Activated naive CD8-positive, alpha-beta T cell treated with anti-CD3 and anti-CD28 coated beads, Interleukin-2, amount 50 U/mL, for 24 hours (primary cell): ENCODE measurements around the gene RPS6KA2.

Experiments used
- ATAC-seq: fragments of 150-1000 bp; cut with Tn5 transposase; one replicate; pipeline ENCODE4 v1.10.0; 2021
- DNase-seq: peaks from one replicate; pipeline ENCODE4 v3.0.0; 2021
- H3K27ac Mint-ChIP-seq: one replicate; pipeline ENCODE4 v1.8.0; 2021; ENCODE audit warnings: mild to moderate bottlenecking, mixed read lengths
- H3K27me3 Mint-ChIP-seq: one replicate; pipeline ENCODE4 v1.8.0; 2021; ENCODE audit warnings: mixed read lengths
- H3K36me3 Mint-ChIP-seq: one replicate; pipeline ENCODE4 v1.8.0; 2021; ENCODE audit warnings: low read depth, mixed read lengths
- H3K4me1 Mint-ChIP-seq: one replicate; pipeline ENCODE4 v1.8.0; 2021; ENCODE audit warnings: mixed read lengths
- H3K4me3 Mint-ChIP-seq: one replicate; pipeline ENCODE4 v1.8.0; 2021; ENCODE audit warnings: mild to moderate bottlenecking, moderate library complexity, mixed read lengths
- H3K9me3 Mint-ChIP-seq: one replicate; pipeline ENCODE4 v1.8.0; 2021; ENCODE audit warnings: mixed read lengths

Gene RPS6KA2

GRCh38 chr6:166471797-166472260, 155.2 kb downstream of the RPS6KA2 start:
- Mint-ChIP-seq H3K4me1 (no peaks in the 10 kb centered on the region), H3K27me3 (no peaks in the 10 kb centered on the region), H3K9me3 (no peaks in the 10 kb centered on the region), H3K27ac (no peak overlapping the region), H3K36me3 (no peaks in the 10 kb centered on the region), H3K4me3 (no peak overlapping the region)
- DNase-seq = no peak
- no peak for ATAC-seq

GRCh38 chr6:166470863-166471410, 156.1 kb downstream of the RPS6KA2 start:
- no peaks in the 10 kb centered on the region for H3K9me3 Mint-ChIP-seq
- H3K27me3 Mint-ChIP-seq = no peaks in the 10 kb centered on the region
- H3K36me3 Mint-ChIP-seq = no peaks in the 10 kb centered on the region
- ATAC-seq = no peak
- no peaks in the 10 kb centered on the region for H3K4me1 Mint-ChIP-seq
- H3K27ac Mint-ChIP-seq = no peak overlapping the region
- no peak overlapping the region for H3K4me3 Mint-ChIP-seq
- no peak for DNase-seq

GRCh38 chr6:166470029-166470862, 156.8 kb downstream of the RPS6KA2 start:
- Mint-ChIP-seq H3K4me3 (no peak overlapping the region), H3K27ac (no peak overlapping the region), H3K27me3 (no peaks in the 10 kb centered on the region), H3K9me3 (no peaks in the 10 kb centered on the region), H3K4me1 (no peaks in the 10 kb centered on the region), H3K36me3 (no peaks in the 10 kb centered on the region)
- no peak for ATAC-seq
- DNase-seq = no peak

GRCh38 chr6:166469426-166469961, 157.6 kb downstream of the RPS6KA2 start:
- H3K27ac Mint-ChIP-seq = no peak overlapping the region
- H3K4me1 Mint-ChIP-seq = no peaks in the 10 kb centered on the region
- no peaks in the 10 kb centered on the region for H3K27me3 Mint-ChIP-seq
- no peak for DNase-seq
- ATAC-seq = no peak
- H3K36me3 Mint-ChIP-seq = no peaks in the 10 kb centered on the region
- H3K4me3 Mint-ChIP-seq = no peak overlapping the region
- no peaks in the 10 kb centered on the region for H3K9me3 Mint-ChIP-seq

DNA sequence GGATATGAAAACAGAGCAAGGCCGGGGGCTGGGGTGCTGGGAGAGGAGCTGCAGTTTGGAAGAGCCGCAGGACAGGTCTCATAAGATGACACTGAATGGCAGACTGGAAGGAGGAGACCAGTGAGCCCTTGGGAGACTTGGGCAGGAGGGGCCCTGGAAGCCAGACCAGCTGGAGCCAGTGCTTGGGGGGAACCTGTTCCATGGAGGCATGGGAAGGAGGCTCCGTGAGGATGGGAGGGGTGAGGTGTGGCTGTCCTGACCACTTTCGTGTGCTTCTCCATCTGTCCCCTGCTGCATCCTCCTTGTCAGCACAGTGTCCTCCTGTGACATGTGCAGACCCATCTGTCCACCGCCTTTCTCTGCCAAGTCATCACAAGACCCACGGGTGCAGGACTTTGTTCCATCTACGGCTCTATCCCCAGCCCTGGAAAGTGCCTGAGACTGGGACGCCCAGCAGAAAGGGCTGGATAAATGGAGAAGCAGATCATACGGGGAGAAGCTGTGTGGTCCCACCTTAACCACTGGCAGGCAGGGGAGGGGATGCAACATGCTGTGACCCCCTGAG, 159.5 kb downstream of the RPS6KA2 start:
- Mint-ChIP-seq H3K27me3 (no peaks in the 10 kb centered on the region), H3K9me3 (no peaks in the 10 kb centered on the region), H3K36me3 (no peaks in the 10 kb centered on the region), H3K4me1 (peaks cover 4% of the 10 kb centered on the region), H3K27ac (no peak overlapping the region), H3K4me3 (no peak overlapping the region)
- no peak for DNase-seq
- ATAC-seq = no peak

- Mint-ChIP-seq H3K4me1 (peaks cover 8% of the 10 kb centered on the region), H3K36me3 (no peaks in the 10 kb centered on the region), H3K27ac (no peak overlapping the region), H3K4me3 (no peak overlapping the region), H3K9me3 (no peaks in the 10 kb centered on the region), H3K27me3 (no peaks in the 10 kb centered on the region)
- ATAC-seq (no peak), DNase-seq (no peak)
These were observed 160.6 kb downstream of the RPS6KA2 start for GRCh38 chr6:166466178-166467122.

DNA sequence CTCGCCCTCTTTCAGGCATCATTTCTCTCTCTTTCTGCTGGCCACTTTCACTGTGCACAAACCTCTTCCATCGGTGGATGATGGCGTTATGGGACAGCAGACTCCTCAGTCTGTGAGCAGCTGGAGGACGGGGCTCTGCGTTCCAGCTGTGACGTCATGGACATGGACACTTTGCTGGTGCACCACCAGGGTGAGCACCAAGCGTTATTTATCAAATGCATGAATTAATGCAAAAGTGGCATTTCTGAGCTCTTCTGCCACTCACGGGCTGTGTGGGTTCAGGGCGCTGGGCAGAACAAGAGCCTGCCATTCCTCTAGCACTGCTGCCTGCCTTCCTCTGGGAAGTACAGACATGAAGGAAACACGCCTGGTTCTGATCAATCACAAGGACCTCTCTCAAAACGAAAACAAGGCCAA, 161.4 kb downstream of the RPS6KA2 start:
- no peaks in the 10 kb centered on the region for H3K36me3 Mint-ChIP-seq
- no peak overlapping the region for H3K4me3 Mint-ChIP-seq

DNA sequence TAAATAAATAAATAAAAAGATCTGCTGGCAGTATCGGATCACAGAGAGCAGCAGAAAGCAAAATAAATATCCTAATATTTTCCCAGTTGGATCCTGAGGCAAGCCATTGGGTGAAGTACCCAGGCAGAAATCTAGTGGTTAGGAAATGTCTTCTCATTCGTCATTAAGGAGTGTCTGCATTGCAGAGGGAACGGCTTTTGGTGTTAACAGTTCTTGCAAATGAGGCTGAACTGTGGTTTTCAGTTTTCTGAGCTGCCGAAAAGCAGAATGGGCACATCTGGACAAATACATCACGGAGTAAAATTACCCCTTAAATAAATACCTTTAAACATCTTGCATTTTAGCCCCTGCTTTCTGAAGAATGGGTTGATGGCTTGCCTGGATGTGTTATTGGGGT, 162.1 kb downstream of the RPS6KA2 start:
- Mint-ChIP-seq H3K4me3 (no peak overlapping the region), H3K27ac (no peak overlapping the region), H3K4me1 (peaks cover 8% of the 10 kb centered on the region), H3K36me3 (no peaks in the 10 kb centered on the region), H3K27me3 (no peaks in the 10 kb centered on the region), H3K9me3 (no peaks in the 10 kb centered on the region)
- DNase-seq (no peak), ATAC-seq (no peak)

More for the DNA sequence above, 161.4 kb downstream of the RPS6KA2 start:
- no peaks in the 10 kb centered on the region for H3K27me3 Mint-ChIP-seq
- H3K27ac Mint-ChIP-seq = no peak overlapping the region
- no peak for ATAC-seq
- peaks cover 8% of the 10 kb centered on the region for H3K4me1 Mint-ChIP-seq
- H3K9me3 Mint-ChIP-seq = no peaks in the 10 kb centered on the region
- DNase-seq = no peak

DNA sequence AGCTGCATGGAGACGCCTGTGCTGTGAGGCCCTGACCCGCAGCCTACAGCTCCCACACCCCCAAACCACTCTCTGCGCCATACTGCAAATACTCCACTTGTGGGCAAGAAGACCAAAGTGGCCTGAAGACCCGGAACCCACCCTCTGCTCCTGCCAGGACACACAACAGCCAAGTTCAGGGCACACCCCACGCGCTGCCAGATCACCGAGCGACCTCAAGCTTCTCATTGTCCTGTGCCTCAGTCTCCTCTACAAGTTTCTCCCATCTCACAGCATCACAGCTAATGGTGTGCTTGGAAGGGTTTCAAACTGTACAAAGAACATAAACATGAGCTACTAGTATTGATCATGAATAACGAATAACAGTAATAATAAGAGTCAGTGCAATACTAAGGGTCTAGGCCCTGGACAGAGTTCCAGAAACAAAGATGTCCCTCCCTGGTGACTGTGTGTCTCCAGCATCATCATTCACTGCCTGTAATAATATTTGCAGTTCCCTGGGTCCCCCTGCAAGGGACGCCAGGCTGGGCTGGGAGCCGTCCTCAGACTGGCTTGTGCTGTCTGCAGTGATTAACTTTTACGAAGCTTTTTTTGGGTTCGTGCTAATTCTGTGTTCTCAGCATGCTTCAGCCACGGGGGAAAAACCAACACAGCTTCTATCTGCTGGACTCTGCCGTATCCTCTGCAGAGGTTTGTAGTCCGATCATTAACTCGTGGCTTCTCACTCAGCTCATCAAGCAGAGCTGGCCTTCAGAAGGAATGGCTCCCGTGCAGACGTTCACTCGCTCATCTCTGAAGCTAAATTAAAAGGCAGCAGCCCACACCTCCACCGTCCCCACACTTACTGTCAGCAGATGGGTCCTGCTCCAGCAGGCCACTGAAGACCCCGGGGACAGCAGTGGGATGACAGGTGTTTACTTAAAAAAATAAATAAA, 162.7 kb downstream of the RPS6KA2 start:
- ATAC-seq = no peak
- Mint-ChIP-seq H3K4me1 (peaks cover 8% of the 10 kb centered on the region), H3K36me3 (no peaks in the 10 kb centered on the region), H3K27ac (no peak overlapping the region), H3K4me3 (no peak overlapping the region), H3K27me3 (no peaks in the 10 kb centered on the region), H3K9me3 (no peaks in the 10 kb centered on the region)
- no peak for DNase-seq

GRCh38 chr6:166463359-166464067, 163.5 kb downstream of the RPS6KA2 start:
- H3K4me1 Mint-ChIP-seq = peaks cover 8% of the 10 kb centered on the region
- no peaks in the 10 kb centered on the region for H3K27me3 Mint-ChIP-seq
- H3K4me3 Mint-ChIP-seq = no peak overlapping the region
- no peaks in the 10 kb centered on the region for H3K36me3 Mint-ChIP-seq
- no peak for DNase-seq
- H3K9me3 Mint-ChIP-seq = no peaks in the 10 kb centered on the region
- H3K27ac Mint-ChIP-seq = no peak overlapping the region
- ATAC-seq = no peak

DNA sequence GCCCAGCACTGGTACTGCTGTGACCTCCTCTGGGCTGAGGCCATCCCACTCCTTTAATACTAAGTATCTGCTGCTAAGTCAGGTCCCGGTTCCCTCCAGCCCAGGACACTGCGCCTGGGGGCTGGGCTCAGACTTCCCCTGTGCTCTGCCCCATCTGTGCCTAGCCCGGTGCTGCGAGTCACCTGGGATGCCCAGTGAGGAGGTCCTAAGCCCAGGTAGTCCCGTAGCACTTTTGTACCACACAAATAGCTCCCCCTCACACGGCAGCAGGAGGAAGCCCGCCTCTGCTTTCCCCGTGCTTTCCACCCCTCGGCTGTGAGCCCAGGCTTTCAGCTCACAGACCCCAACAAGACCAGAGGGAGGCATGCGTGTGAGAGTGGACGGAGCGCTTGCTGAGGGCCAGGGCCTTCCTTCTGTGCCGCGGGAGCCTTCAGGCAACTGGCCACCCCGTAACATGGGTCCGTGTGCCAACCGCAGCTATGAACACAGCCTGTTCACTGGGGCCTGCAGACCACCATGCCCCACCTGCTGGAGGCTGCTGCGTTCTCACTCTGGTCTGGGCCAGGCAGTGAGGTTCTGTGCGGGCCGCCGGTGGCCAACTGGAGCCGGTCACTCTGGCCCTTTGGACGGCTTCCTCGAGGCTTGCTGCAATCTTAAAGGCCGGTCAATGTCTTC, 164.5 kb downstream of the RPS6KA2 start:
- Mint-ChIP-seq H3K27me3 (no peaks in the 10 kb centered on the region), H3K4me3 (no peak overlapping the region), H3K27ac (no peak overlapping the region), H3K36me3 (peaks cover 3% of the 10 kb centered on the region), H3K9me3 (no peaks in the 10 kb centered on the region), H3K4me1 (peaks cover 8% of the 10 kb centered on the region)
- ATAC-seq = no peak
- no peak for DNase-seq

GRCh38 chr6:166461821-166462460, 165.1 kb downstream of the RPS6KA2 start:
- H3K36me3 Mint-ChIP-seq = peaks cover 3% of the 10 kb centered on the region
- DNase-seq = no peak
- H3K4me1 Mint-ChIP-seq = peaks cover 8% of the 10 kb centered on the region
- H3K9me3 Mint-ChIP-seq = no peaks in the 10 kb centered on the region
- no peak overlapping the region for H3K27ac Mint-ChIP-seq
- no peak for ATAC-seq
- H3K4me3 Mint-ChIP-seq = no peak overlapping the region
- no peaks in the 10 kb centered on the region for H3K27me3 Mint-ChIP-seq
